CD4-positive, alpha-beta T cell (primary cell): ENCODE data around the gene PTDSS2. TPM values are rescaled to one million over a fixed set of nuclear protein-coding genes. Genes with fewer than 3 reads are reported as not detected.

Experiments used
- ATAC-seq: fragments of 200-7000 bp; cut with Tn5 transposase; one replicate; pipeline ENCODE4 v1.10.0; 2022; ENCODE audit warnings: mild to moderate bottlenecking; ENCODE audit not compliant: poor library complexity
- CTCF ChIA-PET: fragments of 350-600 bp; sonication (Branson Sonifier 250); formaldehyde crosslinking; loops from one replicate; lab custom pipeline; 2021; ENCODE audit warnings: antibody characterized with exemption, inconsistent platforms; lab: Charles Lee
- POLR2A ChIA-PET: fragments of 350-600 bp; sonication (Branson Sonifier 250); formaldehyde crosslinking; loops from one replicate; lab custom pipeline; 2021; ENCODE audit warnings: antibody characterized with exemption, inconsistent platforms; lab: Charles Lee
- DNase-seq, 14 experiments: peaks; one replicate each; pipeline ENCODE4 v3.0.0-alpha.2; 2013 to 2020; ENCODE audit warnings: mixed read lengths in 2 of 14
- H3K27ac ChIP-seq, 2 donors: one replicate each; pipeline versions ENCODE4 v1.5.1 to v1.7.0; 2013; ENCODE audit warnings: low read length in 2 of 2, low read depth in 1 of 2, mild to moderate bottlenecking in 1 of 2
- H3K27me3 ChIP-seq, 2 experiments: 1 replicate in 1 of 2; 2 replicates in 1 of 2; pipeline versions ENCODE4 v1.6.1 to v1.7.0; 2013; ENCODE audit warnings: low read length in 2 of 2, control low read depth in 1 of 2, mild to moderate bottlenecking in 1 of 2, moderate library complexity in 1 of 2; ENCODE audit not compliant: insufficient read depth in 2 of 2, control insufficient read depth in 1 of 2
- H3K36me3 ChIP-seq: one replicate; pipeline ENCODE4 v1.6.1; 2013; ENCODE audit warnings: low read length, control low read depth; ENCODE audit not compliant: insufficient read depth
- H3K4me1 ChIP-seq: one replicate; pipeline ENCODE4 v1.6.1; 2013; ENCODE audit warnings: low read length, control low read depth; ENCODE audit not compliant: insufficient read depth
- H3K4me3 ChIP-seq: one replicate; pipeline ENCODE4 v1.5.1; 2013; ENCODE audit warnings: mild to moderate bottlenecking, low read length, moderate library complexity
- H3K9me3 ChIP-seq, 2 experiments: 1 replicate in 1 of 2; 2 replicates in 1 of 2; pipeline versions ENCODE4 v1.6.1 to v1.7.0; 2013; ENCODE audit warnings: low read length in 2 of 2, mild to moderate bottlenecking in 2 of 2, control low read depth in 1 of 2, moderate library complexity in 1 of 2; ENCODE audit not compliant: control insufficient read depth in 1 of 2, insufficient read depth in 1 of 2
- H3K27ac Mint-ChIP-seq: one replicate; pipeline ENCODE4 v1.8.0; 2020; ENCODE audit warnings: mixed read lengths
- H3K27me3 Mint-ChIP-seq: one replicate; pipeline ENCODE4 v1.8.0; 2021; ENCODE audit warnings: mixed read lengths
- H3K36me3 Mint-ChIP-seq: one replicate; pipeline ENCODE4 v1.8.0; 2021; ENCODE audit warnings: low read depth, mixed read lengths
- H3K4me1 Mint-ChIP-seq: one replicate; pipeline ENCODE4 v1.8.0; 2021; ENCODE audit warnings: low read depth, mixed read lengths
- H3K4me3 Mint-ChIP-seq: one replicate; pipeline ENCODE4 v1.8.0; 2020; ENCODE audit warnings: mild to moderate bottlenecking, mixed read lengths
- H3K9me3 Mint-ChIP-seq: one replicate; pipeline ENCODE4 v1.8.0; 2020; ENCODE audit warnings: mixed read lengths
- intact Hi-C, 2 experiments: fragments of 100-400 bp; cut with DNase I in 1 of 2; cut with micrococcal nuclease in 1 of 2; formaldehyde crosslinking; loops; one replicate each; pipeline versions ENCODE4 v1.15.1 to v1.9.0; 2023 to 2025; cut with DNase I, micrococcal nuclease
- total RNA-seq, 174 experiments: library from RNA in 2 of 174; stranded (reverse) in 2 of 174; gene quantifications; one replicate each; pipeline ENCODE4 v1.2.3 and lab custom pipeline; 2021 to 2026
- TF ChIP-seq, protein P1 (sequence below): fragments of 200-600 bp; IDR thresholded peaks from one replicate; pipeline ENCODE4 v1.8.0; 2022; ENCODE audit warnings: antibody characterized with exemption, mild to moderate bottlenecking

The PTDSS2 gene
- total RNA-seq, 2 experiments from 2014 or later: 15.2 to 18.4 TPM

DNA sequence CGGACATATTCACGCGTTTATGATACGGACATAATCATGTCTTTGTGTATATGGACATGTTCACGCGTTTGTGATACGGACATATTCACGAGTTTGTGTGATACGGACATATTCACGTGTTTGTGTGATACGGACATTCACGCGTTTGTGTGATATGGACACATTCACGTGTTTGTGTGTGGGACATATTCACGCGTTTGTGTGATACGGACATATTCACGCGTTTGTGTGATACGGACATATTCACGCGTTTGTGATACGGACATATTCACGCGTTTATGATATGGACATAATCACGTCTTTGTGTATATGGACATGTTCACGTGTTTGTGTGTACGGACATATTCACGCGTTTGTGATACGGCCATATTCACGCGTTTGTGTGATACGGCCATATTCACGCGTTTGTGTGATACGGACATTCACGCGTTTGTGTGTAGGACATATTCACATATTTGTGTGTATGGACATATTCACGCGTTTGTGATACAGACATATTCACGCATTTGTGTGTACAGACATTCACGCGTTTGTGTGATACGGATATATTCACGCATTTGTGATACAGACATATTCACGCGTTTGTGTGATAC is 24.9 kb downstream of the PTDSS2 start:
- Mint-ChIP-seq H3K36me3 (no peaks in the 10 kb centered on the region), H3K4me3 (no peak overlapping the region), H3K4me1 (no peaks in the 10 kb centered on the region), H3K27me3 (no peaks in the 10 kb centered on the region), H3K9me3 (no peaks in the 10 kb centered on the region), H3K27ac (no peak overlapping the region)
- DNase-seq (no peak), ATAC-seq (no peak)
- ChIA-PET POLR2A (no interaction called here), CTCF (no interaction called here)
- intact Hi-C loops: no loop called here
- no peaks in the 10 kb centered on the region for H3K9me3 ChIP-seq
- no peaks in the 10 kb centered on the region for H3K36me3 ChIP-seq
- H3K4me3 ChIP-seq: no peak overlapping the region
- no peaks in the 10 kb centered on the region for H3K27me3 ChIP-seq
- no peak overlapping the region for H3K27ac ChIP-seq
- TF ChIP-seq, protein P1, sequence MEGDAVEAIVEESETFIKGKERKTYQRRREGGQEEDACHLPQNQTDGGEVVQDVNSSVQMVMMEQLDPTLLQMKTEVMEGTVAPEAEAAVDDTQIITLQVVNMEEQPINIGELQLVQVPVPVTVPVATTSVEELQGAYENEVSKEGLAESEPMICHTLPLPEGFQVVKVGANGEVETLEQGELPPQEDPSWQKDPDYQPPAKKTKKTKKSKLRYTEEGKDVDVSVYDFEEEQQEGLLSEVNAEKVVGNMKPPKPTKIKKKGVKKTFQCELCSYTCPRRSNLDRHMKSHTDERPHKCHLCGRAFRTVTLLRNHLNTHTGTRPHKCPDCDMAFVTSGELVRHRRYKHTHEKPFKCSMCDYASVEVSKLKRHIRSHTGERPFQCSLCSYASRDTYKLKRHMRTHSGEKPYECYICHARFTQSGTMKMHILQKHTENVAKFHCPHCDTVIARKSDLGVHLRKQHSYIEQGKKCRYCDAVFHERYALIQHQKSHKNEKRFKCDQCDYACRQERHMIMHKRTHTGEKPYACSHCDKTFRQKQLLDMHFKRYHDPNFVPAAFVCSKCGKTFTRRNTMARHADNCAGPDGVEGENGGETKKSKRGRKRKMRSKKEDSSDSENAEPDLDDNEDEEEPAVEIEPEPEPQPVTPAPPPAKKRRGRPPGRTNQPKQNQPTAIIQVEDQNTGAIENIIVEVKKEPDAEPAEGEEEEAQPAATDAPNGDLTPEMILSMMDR: no peak
- no peaks in the 10 kb centered on the region for H3K4me1 ChIP-seq

GRCh38 chr11:475941-476340 is 25.9 kb downstream of the PTDSS2 start:
- Mint-ChIP-seq H3K27ac (no peak overlapping the region), H3K4me1 (no peaks in the 10 kb centered on the region), H3K9me3 (no peaks in the 10 kb centered on the region), H3K27me3 (no peaks in the 10 kb centered on the region), H3K36me3 (no peaks in the 10 kb centered on the region), H3K4me3 (no peak overlapping the region)
- TF ChIP-seq, protein P1: no peak
- Histone ChIP-seq H3K4me3 (no peak overlapping the region), H3K36me3 (no peaks in the 10 kb centered on the region), H3K27me3 (no peaks in the 10 kb centered on the region), H3K4me1 (no peaks in the 10 kb centered on the region), H3K9me3 (no peaks in the 10 kb centered on the region), H3K27ac (no peak overlapping the region)
- CTCF ChIA-PET: no interaction called here
- ATAC-seq: no peak
- no peak for DNase-seq
- POLR2A ChIA-PET: no interaction called here
- intact Hi-C loops: no loop called here

- no peak overlapping the region for H3K27ac Mint-ChIP-seq
- TF ChIP-seq, protein P1: no peak
- no peaks in the 10 kb centered on the region for H3K9me3 Mint-ChIP-seq
- Histone ChIP-seq H3K27me3 (no peaks in the 10 kb centered on the region), H3K9me3 (no peaks in the 10 kb centered on the region), H3K36me3 (no peaks in the 10 kb centered on the region), H3K4me1 (no peaks in the 10 kb centered on the region), H3K4me3 (no peak overlapping the region), H3K27ac (no peak overlapping the region)
- H3K27me3 Mint-ChIP-seq: no peaks in the 10 kb centered on the region
- H3K4me3 Mint-ChIP-seq: no peak overlapping the region
- DNase-seq: no peak
- ChIA-PET POLR2A (no interaction called here), CTCF (no interaction called here)
- no peaks in the 10 kb centered on the region for H3K36me3 Mint-ChIP-seq
- intact Hi-C loops: no loop called here
- ATAC-seq: no peak
- no peaks in the 10 kb centered on the region for H3K4me1 Mint-ChIP-seq
Measured at GRCh38 chr11:476416-476815, 26.3 kb downstream of the PTDSS2 start.
